Measurements from ENCODE around the gene PIGA.
A peak's percentile ranks its signal among the peaks of the same experiment; 100 is the strongest.
"Not testable (repeated sequence)": the region's sequence is repeated elsewhere in the genome, so short reads cannot be mapped to it uniquely, and the experiment has no call there.

The PIGA gene

GRCh38 chrX:15320297-15320696, 15.0 kb downstream of the PIGA start:
- no peak for DNase-seq

DNA sequence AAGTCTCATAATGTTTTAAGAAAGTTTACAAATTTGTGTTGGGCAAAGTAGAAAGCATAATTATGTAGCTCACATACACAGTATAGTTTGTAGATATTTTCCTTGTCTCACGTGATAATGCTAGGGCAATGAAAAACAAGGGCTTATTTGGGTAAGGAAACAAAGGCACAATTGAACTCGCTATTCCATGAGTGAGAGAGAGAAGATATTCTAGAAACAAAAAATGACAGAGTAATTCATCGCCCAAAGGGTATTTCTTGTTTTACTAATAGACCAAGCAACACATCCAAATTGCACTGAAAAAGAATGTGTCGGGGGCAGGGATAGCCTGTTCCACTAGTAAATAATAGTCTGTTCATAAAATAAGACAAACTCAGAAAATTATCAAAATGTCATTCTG, 16.2 kb downstream of the PIGA start:
- DNase-seq: no peak

DNA sequence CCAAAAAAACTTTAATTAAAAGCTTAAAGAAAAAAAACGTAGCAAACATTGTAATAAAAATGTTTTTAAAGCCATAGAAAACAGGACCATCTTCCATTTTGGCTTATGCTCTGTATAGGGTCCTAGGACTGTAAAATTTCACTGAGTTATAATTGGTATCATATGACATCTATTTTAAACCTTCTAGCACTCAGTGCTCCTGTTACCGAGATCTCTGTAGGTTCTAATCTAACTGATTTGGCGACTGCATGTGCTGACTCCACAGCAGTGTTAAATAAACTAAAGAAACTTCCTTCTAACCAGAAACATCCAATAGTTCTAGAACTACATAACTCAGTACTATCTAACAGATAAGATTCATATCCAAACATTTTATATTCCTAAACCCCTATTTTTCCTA, 19.8 kb downstream of the PIGA start, which contains the start of gene ASB11:
Gene ASB11 (minus strand): TSS at position 132 of the 400 bp plus-strand sequence. CDS start 35 bp downstream, at position 97.
- no peak for DNase-seq

DNA sequence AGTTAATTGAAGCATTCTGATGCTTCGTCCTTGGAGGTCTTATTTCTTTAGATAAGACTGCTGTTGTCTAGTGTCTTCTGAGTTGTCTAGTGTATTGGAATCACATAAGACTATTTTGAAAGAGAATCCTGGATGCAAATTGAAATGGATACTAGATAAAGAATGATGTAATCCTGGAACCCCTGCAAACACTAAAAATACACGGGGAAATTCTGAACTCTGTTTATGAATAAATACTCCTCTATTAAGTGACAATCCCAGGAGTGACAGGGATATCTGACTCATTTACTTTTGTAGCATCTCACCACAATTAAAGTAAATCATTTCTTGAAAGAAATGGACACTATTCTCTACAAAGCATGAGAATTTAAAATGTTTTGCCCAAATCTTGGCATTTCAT, 20.9 kb downstream of the PIGA start:
- no peak for DNase-seq

GRCh38 chrX:15311119-15311518, 24.2 kb downstream of the PIGA start:
- DNase-seq: no peak

- DNase-seq: peak; percentile 15
Measured at GRCh38 chrX:15310117-15310516, 25.2 kb downstream of the PIGA start.

DNA sequence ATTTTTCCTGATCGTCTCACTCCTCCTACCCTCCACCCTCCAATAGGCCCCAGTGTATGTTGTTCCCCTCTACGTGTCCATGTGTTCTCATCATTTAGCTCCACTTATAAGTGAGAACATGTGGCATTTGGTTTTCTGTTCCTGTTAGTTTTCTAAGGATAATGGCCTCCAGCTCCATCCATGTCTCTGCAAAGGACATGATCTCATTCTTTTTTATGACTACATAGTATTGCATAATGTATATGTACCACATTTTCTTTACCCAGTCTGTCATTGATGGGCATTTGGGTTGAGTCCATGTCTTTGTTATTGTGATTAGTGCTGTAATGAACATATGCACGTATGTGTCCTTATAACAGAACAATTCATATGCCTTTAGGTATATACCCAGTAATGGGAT, 29.4 kb downstream of the PIGA start:
- DNase-seq: not testable (repeated sequence)

GRCh38 chrX:15301924-15302323, 33.4 kb downstream of the PIGA start:
- no peak for DNase-seq

GRCh38 chrX:15299941-15300851, 35.1 kb downstream of the PIGA start:
- DNase-seq: no peak

DNA sequence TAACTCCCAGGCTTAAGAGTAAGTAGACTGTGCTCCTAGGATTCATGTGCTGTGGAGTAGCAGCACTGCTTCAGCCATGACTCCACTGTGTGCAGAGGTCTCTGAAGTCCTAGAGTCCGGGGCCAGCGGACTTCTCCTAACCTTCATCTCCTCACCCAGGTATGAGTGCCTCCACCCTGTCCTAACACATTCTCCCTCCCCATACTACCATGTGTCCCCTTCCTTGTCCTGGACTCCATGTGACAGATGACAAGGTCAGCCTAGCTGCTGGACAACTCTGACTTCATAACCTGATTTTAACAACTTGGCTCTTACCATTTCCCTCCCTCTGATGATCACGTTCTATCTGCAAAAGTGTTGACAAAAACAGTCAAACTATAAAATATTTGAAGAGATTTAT, 36.5 kb downstream of the PIGA start:
- DNase-seq: no peak

DNA sequence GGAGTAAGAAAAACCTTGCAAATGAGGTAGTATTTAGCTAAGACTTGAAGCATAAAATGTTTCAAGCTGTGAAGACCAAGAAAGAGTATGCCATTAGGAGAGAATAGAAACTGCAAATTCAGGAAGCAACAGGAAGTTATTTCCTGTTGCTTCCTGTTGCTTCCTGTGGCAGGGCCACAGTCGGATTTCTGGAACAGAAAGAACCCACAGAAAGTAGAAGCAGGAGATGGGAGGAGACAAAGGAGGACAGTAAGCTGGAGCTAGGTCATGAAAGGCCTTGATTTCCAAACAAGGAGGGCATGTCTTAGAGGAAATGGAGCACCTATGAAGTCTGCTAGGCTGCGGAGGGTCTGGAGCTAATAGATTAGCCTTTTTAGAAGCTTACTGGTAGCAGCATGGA, 37.1 kb downstream of the PIGA start:
- DNase-seq: no peak

DNA sequence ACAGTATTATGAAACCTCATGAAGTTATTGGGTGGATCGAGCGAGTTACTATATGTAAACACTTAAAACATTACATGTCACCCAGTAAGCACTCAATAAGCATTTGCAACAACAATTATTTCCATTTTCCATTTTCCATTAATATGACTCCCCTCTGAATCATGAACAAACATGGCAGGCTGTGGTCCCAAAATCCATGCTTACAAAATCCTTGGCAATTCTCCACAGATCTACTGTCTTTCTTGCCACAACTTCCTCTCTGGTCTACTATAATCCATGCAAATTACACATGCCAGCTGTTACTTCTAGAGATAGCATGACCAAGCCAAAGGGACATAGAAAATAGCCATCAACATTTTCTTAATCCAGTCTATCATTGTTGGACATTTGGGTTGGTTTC, 41.9 kb downstream of the PIGA start:
- no peak for DNase-seq

- no peak for DNase-seq
Measured at GRCh38 chrX:15292861-15293260, 42.5 kb downstream of the PIGA start.

GRCh38 chrX:15277604-15278003, 57.7 kb downstream of the PIGA start:
- DNase-seq: no peak

GRCh38 chrX:15274946-15275345, 60.4 kb downstream of the PIGA start:
- no peak for DNase-seq

DNA sequence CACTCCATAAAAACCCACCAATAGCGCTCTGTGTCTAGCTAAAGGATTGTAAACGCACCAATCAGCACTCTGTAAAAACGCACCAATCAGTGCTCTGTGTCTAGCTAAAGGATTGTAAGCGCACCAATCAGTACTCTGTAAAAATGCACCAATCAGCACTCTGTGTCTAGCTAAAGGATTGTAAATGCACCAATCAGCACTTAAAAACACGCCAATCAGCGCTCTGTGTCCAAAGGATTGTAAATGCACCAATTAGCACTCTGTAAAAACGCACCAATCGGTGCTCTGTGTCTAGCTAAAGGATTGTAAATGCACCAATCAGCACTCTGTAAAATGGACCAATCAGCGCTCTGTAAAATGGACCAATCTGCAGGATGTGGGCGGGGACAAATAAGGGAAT, 62.0 kb downstream of the PIGA start:
- DNase-seq: not testable (repeated sequence)

- no peak for DNase-seq
Measured at GRCh38 chrX:15271757-15272156, 63.6 kb downstream of the PIGA start.

DNA sequence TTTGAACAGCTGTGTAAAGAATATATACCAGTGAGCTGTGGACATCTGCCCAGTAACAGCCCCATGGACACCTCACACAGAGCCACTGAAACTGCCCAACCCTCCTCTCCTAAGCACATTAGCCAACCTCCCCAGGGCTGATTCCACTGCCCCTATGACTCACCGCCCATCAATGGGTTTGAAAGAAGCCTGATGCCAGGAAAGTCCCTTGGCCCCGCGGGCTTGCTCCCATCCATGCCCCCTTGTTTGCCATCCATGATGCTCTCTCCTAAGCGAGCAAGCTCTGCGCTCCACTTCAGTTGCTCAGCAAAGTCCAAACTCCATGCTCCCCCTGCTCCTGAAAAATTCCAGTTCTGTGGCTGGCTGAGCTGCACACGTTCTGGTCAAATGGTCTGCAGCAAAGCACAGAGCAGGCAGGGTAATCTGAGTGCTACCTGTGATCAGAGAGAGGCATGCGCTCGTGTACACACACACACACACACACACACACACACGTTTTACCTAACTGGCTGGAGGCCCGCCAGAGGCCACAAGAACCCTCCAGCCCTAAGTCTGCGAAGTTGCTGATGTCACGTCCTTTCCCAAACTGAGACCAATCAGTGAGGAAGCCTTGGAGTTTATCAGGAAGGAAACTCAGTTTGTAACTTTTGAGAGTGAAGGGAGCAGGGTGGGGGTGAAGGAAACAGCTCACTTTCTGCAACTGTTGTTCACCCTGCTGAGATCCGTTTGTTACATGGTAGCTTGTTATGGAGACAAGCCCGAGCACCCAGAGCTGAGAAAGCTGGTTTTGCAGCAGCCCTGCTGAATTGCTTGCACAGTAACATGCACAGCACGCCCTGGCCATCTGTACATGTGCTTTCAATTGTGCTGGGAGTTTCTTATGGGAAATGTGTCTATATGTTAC, 65.5 kb downstream of the PIGA start, which contains the start of gene ASB9:
Gene ASB9 (minus strand): TSS at position 466 of the 904 bp plus-strand sequence. CDS start 209 bp downstream, at position 257.
- DNase-seq: no peak
